ENCODE results near the gene CHAD.

CHAD gene

GRCh38 chr17:50468304-50469207 lies at the start of gene CHAD:
CHAD (minus strand) TSS chr17:50468880; CDS start chr17:50468813, 67 bp downstream.
- DNase-seq (ENCODE audit: low read depth in 2 of 2), result no peak

GRCh38 chr17:50517504-50518383 lies 49.1 kb upstream of the CHAD start:
- no peak for DNase-seq (ENCODE audit: low read depth in 2 of 2)

GRCh38 chr17:50517011-50517410 lies 48.3 kb upstream of the CHAD start:
- no peak for DNase-seq (ENCODE audit: low read depth in 2 of 2)

- DNase-seq (ENCODE audit: low read depth in 2 of 2), result no peak
Observed at GRCh38 chr17:50514936-50515702, 46.4 kb upstream of the CHAD start.

- no peak for DNase-seq (ENCODE audit: low read depth in 2 of 2)
Observed at GRCh38 chr17:50514388-50514787, 45.7 kb upstream of the CHAD start.

- no peak for DNase-seq (ENCODE audit: low read depth in 2 of 2)
Observed at GRCh38 chr17:50513495-50513894, 44.8 kb upstream of the CHAD start.

- DNase-seq (ENCODE audit: low read depth in 2 of 2), result peak in 1 of 2 donors; percentile 7
Observed at GRCh38 chr17:50511058-50511457, 42.4 kb upstream of the CHAD start.

GRCh38 chr17:50508573-50509460 lies 40.1 kb upstream of the CHAD start:
- DNase-seq (ENCODE audit: low read depth in 2 of 2), result no peak

- DNase-seq (ENCODE audit: low read depth in 2 of 2), result peak; percentile 31 to 70
Observed at GRCh38 chr17:50507871-50508572, 39.3 kb upstream of the CHAD start, which contains the start of gene MYCBPAP. MYCBPAP (plus strand) TSS chr17:50508439; CDS start chr17:50508675, 236 bp downstream.

GRCh38 chr17:50506298-50506697 lies 37.6 kb upstream of the CHAD start:
- no peak for DNase-seq (ENCODE audit: low read depth in 2 of 2)

- no peak for DNase-seq (ENCODE audit: low read depth in 2 of 2)
Observed at GRCh38 chr17:50505591-50506130, 37.0 kb upstream of the CHAD start.

- no peak for DNase-seq (ENCODE audit: low read depth in 2 of 2)
Observed at GRCh38 chr17:50502301-50502990, 33.8 kb upstream of the CHAD start.

GRCh38 chr17:50501054-50501453 lies 32.4 kb upstream of the CHAD start:
- DNase-seq (ENCODE audit: low read depth in 2 of 2), result no peak

- no peak for DNase-seq (ENCODE audit: low read depth in 2 of 2)
Observed at GRCh38 chr17:50499721-50500120, 31.0 kb upstream of the CHAD start.

- no peak for DNase-seq (ENCODE audit: low read depth in 2 of 2)
Observed at GRCh38 chr17:50499270-50499669, 30.6 kb upstream of the CHAD start.

GRCh38 chr17:50498021-50498874 lies 29.6 kb upstream of the CHAD start:
- DNase-seq (ENCODE audit: low read depth in 2 of 2), result no peak

GRCh38 chr17:50495918-50496317 lies 27.2 kb upstream of the CHAD start:
- DNase-seq (ENCODE audit: low read depth in 2 of 2), result no peak

- DNase-seq (ENCODE audit: low read depth in 2 of 2), result no peak
Observed at GRCh38 chr17:50495217-50495823, 26.6 kb upstream of the CHAD start.

Data from activated CD4-positive, alpha-beta T cell treated with anti-CD3 and anti-CD28 coated beads for 24 hours (primary cell).